Activated CD4-positive, alpha-beta T cell treated with anti-CD3 and anti-CD28 coated beads, Interleukin-2, Interleukin-4, amounts not matched to agents 100 ng/mL and 50 ng/mL, durations not matched to agents 16 hours and 8 hours (primary cell): ENCODE results near the gene COL6A2.
"Not testable (repeated sequence)": the region's sequence is repeated elsewhere in the genome, so short reads cannot be mapped to it uniquely, and the experiment has no call there.

Experiments
- DNase-seq: peaks from one replicate; pipeline ENCODE4 v3.0.0-alpha.2; 2020; ENCODE audit warnings: low spot score

COL6A2 gene

DNA sequence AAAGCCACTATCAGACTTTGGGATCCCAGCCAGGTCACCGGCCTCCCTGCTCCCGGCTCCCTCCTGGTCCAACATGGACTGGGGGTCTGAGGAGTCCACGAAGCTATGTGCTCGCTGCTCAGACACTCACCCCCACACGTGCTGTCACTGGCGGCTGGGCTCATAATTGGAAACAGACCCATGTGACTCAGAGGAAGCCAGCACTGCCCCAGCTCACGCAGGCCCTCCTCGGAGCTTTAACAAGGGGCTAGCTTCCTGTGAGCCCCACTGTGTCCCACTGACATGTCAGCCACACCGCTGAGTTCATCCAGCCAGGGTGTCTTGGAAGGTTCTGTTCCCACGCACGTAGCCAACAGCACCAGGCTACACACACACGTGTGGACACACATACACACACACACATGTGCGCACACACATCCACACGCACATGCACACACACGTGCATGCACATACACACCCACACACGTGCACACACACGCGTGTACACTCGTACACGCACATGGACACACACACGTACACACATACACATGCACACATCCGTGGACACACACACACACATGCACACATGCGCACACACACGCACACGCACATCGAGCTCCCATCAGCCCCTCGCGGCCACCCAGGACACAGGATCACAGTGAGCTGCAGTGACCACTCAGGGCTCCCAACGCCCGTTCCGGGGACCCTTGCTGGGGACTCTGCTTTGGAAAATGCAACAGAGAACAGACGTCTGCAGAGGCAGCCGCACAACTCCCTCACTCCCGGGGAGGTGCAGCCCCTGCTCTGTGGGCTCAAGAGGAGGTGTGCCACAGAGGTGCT is 18.4 kb upstream of the COL6A2 start:
- DNase-seq: no peak

DNA sequence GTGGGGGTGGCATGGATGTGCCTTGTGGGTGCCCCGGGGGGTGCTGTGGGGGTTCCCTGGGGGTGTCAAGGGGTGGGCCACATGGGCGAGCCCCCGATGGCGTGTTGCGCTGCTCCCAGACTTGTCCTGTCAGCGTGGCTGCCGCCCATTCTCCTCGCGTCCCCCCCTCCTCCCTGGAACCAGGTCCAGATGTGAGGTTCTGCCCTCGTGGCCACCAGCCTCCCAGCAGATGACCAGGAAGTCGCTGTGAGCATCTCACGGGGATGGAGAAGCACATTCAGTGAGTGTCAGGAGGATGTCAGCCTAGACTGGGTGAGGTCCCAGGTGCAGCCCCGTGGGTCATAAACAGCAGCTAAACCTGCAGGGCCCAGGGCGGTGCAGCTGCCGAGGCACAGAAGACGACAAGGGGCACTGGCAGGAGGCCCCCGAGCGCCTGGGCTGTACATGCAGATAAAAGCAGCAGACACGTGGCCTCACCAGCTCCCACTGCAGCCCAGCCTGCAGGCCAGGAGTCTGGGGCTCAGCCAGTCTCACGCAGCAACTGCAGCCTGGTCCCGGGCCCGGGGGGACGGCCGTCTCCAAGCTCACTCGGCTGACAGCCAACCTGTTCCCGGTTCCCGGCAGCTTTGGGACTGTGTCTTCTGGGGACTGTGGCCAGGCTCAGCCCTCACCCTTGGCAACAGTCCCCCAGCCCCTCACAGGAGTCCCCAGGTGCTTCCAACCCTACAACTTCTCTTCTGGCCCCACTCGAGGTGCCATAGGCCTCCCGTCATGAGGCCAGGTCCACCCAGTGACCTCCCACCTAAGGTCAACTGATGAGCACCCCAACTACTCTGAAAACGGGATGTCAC is 17.5 kb upstream of the COL6A2 start:
- no peak for DNase-seq

DNA sequence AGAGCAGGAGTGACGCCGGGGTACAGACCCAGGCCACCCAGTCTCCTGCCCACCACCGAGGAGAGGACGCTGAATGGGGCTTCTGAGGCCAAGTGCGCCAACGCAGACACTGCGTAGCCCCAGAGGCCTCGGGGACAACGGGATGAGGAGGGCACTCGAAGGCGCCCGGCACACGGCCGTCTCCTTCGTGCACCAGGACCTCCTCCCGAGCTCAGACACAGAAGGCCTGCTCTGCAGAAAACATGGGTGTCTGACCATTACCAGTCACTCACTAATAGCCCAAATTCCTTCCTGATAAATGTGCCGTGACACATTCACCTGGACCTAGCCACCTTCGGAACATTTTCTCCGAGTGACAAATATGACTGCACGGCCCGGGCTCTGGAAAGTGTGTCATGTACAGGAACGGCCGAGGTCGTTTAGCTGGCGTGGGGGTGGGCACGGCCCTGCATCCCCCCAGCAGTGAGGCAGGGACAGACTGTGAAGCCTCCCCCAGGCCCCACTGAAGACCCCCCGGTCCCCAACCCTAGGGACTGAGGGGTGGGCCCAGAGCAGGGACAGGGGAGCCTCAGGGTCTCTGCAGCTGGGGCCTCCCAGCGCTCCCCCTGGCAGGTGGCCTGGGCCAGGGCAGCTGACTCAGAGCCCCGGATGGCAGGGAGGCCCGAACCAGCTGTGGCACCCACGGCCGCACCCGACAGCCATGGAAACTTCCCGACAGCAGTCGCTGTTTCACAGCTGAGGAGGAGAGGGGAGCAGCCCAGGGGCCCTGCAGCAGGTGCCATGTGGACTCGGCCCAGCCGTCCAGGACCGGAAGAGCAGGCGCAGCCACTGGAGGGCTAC is 16.7 kb upstream of the COL6A2 start:
- no peak for DNase-seq

DNA sequence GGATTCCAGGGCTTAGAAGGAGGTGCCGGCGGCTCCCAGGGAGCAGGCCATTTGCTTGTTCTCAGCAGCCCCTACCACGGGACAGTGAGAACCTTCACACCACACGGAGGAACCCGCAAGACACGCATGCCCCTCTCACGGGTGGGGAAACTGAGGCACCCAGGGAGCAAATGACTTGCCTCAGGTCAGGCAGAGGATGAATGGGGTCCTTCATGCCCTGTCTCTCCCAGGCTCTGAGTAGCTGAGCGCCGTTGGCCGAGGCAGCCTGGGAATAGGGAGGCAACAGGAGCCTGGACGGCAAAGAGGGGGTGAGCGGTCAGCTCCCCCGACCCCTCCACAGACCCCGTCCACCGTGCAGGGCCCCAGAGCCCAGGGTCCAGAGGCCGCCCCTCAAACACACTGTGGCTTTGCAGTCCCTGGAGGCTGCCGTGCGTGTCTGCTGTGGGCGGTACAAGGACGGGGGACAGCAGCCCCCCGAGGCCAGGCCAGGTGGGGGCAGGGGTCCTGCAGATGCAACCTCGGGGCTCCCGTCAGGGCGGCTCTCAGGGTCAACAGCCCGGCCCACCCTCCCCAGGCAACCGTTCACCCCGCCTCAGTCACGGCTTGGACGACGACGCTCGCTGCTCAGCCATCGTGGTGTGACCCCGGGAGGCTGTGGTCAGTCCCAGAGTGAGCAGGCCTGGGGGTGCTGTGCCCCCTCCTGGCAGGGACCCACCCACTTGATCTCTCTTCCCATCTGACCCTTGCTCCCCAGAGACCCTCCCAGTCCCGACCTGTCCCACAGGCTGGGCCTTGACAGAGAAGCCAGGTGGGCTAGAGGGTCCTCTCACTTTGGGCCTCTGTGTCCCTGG is 15.8 kb upstream of the COL6A2 start:
- no peak for DNase-seq

DNA sequence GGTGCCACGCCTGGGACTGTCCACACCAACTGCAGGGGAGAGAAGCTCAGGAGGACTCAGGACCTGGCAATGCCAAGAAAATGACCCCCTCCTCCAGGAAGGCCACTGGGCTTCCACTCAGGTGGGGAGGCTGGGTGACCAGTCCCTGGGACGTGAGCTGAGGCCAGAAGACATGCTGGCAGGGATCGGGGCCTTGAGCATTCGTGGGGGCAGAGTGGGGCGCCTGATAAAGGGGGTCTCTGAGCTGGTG is 15.3 kb upstream of the COL6A2 start:
- DNase-seq: no peak

DNA sequence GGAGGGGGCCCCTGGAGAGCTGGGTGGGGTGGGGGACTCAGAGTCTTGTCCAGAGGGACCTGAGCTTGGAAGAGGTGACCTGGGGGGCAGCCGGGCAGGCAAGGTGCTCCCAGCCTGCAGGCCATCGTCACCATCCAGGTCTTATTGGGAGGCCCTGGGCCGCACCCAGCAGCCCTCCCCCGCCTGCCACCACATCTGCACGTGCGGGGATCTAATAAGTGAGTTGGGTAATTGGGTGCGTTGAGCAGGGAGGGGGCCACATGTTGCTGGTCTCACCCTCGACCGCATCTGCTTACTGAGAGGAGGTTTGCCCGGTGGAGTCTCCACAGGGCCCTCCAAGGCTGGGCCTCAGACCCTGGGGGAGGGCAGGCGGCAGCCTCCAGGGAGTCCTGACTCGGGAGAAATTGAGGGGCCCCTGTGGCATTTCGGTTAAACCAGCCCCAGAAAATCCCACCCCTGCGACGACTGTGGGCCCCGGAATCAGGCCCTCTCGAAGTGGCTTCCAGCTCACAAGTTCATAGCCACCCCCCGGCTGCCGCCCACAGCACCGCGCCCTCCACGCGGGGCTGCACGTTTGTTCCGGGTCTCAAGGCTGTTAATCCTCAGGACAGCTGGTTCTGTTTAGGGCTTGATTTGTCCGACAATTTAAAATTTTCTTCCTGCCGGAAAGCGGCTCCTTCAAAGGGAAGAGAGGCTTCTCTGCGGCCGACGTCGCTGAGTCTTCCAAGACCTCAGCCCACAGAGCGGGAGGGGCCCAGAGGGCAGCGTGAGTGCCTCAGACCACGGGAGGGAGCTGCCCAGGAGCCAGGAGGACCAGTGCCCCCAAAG is 14.7 kb upstream of the COL6A2 start:
- no peak for DNase-seq

DNA sequence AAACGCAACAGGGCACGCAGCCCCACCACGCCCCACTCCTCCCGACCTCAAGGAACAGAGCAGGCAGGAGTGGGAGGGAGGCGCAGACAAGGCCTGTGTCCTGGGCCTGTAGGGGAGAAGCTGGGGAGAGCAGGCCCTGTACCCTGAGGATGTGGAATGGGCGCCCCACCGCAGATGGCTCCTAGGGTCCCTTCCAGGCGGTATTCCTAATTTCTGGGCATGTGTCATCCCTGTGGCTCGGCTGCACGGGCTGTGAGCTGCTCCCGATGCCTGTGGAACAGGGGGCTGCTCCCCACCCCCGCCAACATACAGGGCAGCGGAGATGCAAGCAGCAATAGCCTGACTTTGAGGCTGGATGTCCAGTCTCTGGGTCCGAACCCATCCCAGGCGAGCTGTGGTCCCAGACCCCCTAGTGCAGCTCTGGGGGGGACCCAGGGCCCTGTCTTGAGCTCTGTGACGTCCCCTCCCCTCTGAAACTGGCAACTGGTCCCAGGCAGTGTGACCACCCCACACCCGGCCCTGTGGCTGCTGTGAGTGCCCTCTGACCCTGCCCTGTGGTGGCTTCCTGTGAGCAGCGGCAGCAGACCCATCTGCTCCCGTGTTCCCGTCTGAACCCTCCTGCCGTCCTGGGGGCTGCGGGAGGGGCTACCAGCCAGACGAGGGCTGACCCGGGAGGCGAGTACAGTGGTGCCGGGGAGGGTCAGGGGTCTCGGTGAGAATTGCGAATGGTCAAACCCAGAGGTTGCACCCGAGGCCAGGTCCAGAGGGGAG is 13.9 kb upstream of the COL6A2 start:
- DNase-seq: no peak

DNA sequence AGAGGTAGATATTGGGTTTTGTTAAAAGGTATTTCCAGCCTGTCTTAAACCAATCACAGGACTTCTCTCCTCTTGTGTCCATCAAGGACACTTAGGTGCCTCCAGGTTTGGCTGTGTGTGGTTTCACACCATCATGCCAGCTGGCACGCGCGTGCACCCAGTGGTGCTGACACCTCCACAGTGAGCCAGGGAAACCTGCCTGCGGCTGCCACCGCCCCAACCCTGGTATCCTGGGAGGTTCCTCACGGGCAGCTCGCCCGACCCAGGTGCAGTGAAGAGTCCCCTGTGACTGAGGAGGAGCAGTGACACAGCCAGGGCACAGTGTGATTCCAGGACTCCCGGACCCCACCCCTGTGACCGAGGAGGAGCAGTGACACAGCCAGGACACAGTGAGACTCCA is 13.2 kb upstream of the COL6A2 start:
- DNase-seq: no peak

DNA sequence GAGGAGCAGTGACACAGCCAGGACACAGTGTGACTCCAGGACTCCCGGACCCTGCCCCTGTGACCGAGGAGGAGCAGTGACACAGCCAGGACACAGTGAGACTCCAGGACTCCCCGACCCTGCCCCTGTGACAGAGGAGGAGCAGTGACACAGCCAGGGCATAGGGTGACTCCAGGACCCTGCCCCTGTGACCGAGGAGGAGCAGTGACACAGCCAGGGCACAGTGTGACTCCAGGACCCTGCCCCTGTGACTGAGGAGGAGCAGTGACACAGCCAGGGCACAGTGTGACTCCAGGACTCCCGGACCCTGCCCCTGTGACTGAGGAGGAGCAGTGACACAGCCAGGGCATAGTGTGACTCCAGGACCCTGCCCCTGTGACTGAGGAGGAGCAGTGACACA is 12.7 kb upstream of the COL6A2 start:
- DNase-seq: not testable (repeated sequence)

DNA sequence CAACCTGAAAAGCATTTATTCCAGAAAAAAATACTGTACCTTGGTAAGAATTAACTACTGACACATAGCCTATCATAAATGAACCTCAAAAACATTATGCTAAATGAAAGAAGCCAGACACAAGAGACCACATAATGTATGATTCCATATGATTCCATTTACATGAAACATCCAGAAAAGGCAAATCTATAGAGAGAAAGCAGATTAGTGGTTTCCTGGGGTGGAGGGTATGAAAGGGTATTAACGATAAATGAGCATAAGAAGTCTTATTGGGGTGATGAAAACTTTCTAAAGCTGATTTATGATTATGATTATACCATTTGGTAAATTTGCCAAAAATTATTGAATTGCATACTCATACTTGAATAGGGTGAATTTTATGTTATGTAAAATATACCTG is 10.3 kb upstream of the COL6A2 start:
- no peak for DNase-seq

DNA sequence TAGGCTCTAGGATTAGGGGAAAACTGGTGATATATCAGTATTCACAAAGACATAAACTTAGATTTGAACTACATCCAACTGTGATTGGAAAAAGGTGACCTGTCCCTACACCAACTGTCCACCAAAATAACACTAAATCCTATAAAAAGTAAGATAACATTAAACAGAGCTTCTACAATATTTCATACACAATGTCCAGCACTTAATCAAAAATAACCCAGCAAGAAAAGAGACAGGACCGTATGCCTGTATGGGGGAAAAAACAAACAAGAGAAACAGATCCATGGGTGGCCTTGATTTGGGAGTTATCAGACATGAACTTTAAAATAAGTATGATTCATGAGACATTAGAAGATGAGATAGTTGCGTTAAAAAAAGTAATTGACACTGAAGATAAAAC is 9.7 kb upstream of the COL6A2 start:
- no peak for DNase-seq

DNA sequence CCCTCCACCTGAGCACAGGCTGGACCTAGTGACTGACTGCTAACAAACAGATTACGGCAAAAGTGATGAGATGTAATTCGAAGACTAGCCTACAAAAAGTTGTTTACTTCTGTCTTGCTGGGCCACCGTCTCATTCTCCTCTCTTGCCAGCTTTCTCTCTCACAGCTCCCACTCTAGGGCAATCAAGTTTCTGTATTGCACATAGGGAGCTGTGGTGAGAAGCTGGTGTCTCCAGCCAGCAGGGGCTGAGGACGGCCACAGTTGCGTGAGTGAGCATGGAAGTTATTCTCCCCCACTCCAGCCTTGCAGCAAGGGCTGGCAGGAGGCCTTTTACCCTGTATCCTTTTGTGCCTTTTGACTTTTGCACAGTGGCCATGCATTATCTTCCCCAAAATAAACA is 8.6 kb upstream of the COL6A2 start:
- DNase-seq: no peak

DNA sequence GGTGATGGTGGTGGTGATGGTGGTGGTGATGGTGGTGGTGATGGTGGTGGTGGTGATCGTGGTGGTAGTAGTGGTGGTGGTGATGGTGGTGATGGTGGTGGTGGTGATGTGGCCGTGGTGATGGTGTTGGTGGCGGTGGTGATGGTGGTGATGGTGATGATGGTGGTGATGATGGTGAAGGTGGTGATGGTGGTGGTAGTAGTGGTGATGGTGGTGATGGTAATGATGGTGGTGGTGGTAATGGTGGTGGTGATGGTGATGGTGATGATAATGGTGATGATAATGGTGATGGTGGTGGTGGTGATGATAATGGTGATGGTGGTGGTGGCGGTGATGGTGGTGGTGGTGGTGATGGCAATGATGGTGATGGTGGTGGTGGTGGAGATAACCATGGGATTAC is 6.8 kb upstream of the COL6A2 start:
- DNase-seq: no peak

DNA sequence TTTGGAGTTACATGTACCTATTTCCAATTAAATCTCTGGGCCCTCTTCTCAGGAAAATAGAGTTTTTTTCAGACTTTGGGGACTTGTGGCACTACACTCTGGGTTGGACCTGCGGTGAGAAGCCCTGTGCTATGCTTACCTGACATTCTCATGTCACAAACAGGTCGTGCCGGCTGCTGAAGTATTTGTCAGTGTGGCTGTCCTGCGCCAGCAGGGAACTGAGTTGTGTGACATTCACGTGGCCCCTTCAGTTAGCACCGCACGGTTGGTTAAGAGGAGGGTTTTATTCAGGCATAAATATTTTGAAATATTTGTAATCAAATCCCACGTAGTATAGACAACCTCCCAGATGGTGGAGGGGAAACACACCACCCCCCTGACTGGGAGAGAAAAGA is 6.3 kb upstream of the COL6A2 start:
- DNase-seq: no peak

DNA sequence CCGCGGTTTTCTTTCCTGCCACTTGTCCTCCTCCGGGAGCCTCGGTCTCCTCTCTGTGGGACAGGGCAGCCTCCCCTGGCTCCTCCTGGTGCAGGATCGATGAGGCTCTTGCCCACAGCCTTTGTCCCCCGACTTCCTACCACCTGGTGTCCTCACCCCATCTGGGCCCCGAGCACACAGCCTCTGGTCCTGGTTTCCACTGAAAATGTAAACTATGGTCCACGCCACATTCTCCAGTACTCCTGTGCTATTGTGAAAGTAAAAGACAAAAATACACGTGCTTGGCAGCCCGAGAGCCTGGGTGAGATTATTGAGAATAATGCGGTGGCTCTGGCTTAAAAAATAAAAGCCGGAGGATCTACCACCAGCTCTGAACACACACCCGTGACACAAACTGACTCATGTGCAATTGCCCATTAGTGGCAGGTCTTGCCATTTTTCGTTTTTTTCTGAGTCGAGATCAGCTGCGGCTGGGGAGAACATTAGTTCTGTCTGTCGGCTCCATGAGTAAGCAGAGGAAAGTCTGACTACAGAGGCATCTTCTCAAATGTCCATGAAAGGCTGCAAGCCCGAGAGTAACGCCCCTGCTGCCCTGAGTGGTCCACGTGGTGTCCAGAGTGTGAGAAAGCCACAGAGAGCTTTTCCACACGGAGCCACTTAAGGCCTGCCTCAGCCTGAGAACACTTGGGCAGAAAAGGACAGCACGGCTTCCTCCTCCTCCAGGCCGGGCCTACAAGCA is 5.7 kb upstream of the COL6A2 start:
- DNase-seq: no peak

DNA sequence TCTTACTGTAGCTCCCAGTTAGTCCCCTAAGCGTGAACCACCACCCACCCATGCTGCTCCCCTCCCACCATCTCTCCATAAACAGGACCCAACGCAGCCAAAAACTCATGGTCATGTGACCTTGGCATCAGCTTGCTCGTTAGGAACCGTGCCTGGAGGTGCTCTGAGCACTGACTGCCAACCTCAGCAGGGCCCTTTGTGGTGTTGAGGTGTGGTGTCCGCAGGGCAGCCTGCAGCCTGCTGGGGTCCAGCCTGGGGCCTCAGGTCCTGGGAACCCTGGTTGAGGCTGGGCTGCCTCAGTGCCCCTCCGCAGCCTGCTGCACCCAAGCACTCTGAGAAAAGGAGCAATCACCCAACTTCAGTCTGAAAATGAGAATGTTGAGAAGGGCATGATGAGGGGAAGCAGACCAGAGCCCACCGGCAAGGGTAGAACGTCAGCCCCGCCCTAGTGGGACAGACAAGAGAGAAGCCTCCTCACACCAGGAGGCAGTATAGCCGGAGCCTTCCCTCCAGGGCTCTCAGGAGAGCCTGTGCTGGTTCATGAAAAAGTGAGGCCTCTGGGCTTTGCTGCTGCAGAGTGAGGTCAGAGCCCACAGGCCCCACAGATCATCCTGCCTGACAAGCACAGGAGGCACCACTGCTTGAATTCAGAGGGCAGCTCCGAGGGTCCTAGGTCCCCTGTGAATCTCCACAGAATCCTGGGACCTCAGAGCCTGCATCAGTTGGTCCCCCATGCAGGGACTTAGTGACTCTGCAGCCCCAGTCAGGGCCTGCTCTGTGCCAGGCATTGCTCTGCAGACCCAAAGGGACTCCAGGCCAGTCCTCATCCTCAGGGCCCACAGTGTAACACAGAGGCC is 4.9 kb upstream of the COL6A2 start:
- no peak for DNase-seq

DNA sequence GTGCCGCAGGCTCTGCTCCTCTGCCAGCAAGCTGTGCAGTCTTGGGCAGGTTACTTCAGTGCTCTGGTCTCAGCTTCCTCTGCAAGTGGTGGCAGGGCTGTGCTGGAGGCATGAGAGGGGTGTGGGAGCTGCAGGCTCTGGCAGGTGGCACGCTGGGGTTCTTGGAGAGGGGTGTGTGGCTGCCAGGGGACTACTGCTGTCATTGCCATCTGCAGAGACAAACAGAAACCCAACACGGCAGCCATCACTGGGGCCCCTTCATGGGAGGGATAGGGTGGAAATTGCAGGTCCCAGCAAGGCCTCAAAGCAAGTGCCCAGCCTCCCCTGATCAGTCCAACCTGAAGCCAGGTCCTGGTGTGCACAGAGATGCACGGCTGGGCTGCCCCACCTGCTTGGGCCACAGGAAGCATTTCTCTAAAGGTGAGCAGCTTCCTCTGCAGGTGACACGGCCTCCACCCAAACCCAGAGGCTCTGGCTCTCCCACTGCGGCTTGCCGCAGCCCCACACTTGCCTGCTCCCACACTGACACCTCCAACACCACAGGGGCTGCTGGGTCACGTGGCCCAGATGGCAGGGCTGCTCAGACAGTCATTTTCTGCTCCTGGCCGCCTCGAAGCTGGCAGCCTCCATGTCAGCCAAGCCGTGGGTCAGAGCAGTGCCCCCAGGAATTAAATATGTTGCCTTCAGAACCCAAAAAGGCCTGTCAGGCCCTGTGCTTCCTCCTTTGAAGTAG is 4.1 kb upstream of the COL6A2 start:
- DNase-seq: no peak
